ENCODE results near the gene FRMD8.
A peak's percentile ranks its signal among the peaks of the same experiment; 100 is the strongest.
"Not testable (repeated sequence)": the region's sequence is repeated elsewhere in the genome, so short reads cannot be mapped to it uniquely, and the experiment has no call there.

FRMD8 gene

GRCh38 chr11:65412271-65413076, 26.0 kb downstream of the FRMD8 start:
- in situ Hi-C loops (cut with MboI; ENCODE audit: low pct_unique_long_range_greater_than_20kb, low sequenced_read_pairs, unreplicated experiment) = loop anchor here (10.0 kb wide), 1 partner anchor 52 kb away; no protein-coding TSS in a partner anchor
- no peak for DNase-seq (ENCODE audit: low spot score)
- TF ChIP-seq CTCF (IDR thresholded peaks at IDR 0.05; ENCODE audit: extremely low read depth, insufficient read depth, missing control alignments) = no peak

GRCh38 chr11:65413077-65413664, 26.7 kb downstream of the FRMD8 start:
- in situ Hi-C loops (cut with MboI; ENCODE audit: low pct_unique_long_range_greater_than_20kb, low sequenced_read_pairs, unreplicated experiment) = loop anchor here (10.0 kb wide), 1 partner anchor 52 kb away; no protein-coding TSS in a partner anchor

GRCh38 chr11:65414776-65415498, 28.5 kb downstream of the FRMD8 start:
- TF ChIP-seq CTCF (IDR thresholded peaks at IDR 0.05; ENCODE audit: extremely low read depth, insufficient read depth, missing control alignments) = no peak
- peak; percentile 19 for DNase-seq (ENCODE audit: low spot score)
- in situ Hi-C loops (cut with MboI; ENCODE audit: low pct_unique_long_range_greater_than_20kb, low sequenced_read_pairs, unreplicated experiment) = loop anchor here (10.0 kb wide), 1 partner anchor 50 kb away; no protein-coding TSS in a partner anchor

More at GRCh38 chr11:65413077-65413664, 26.7 kb downstream of the FRMD8 start:
- DNase-seq (ENCODE audit: low spot score) = not testable (repeated sequence)

- TF ChIP-seq CTCF (IDR thresholded peaks at IDR 0.05; ENCODE audit: extremely low read depth, insufficient read depth, missing control alignments) = no peak
Measured at GRCh38 chr11:65415499-65416340, 29.3 kb downstream of the FRMD8 start.

GRCh38 chr11:65416341-65416824, 29.9 kb downstream of the FRMD8 start:
- peak; percentile 92 for DNase-seq (ENCODE audit: low spot score)
- TF ChIP-seq CTCF (IDR thresholded peaks at IDR 0.05; ENCODE audit: extremely low read depth, insufficient read depth, missing control alignments) = peak; percentile 97
- in situ Hi-C loops (cut with MboI; ENCODE audit: low pct_unique_long_range_greater_than_20kb, low sequenced_read_pairs, unreplicated experiment) = loop anchor here (10.0 kb wide), 1 partner anchor 48 kb away; no protein-coding TSS in a partner anchor

More at GRCh38 chr11:65415499-65416340, 29.3 kb downstream of the FRMD8 start:
- in situ Hi-C loops (cut with MboI; ENCODE audit: low pct_unique_long_range_greater_than_20kb, low sequenced_read_pairs, unreplicated experiment) = loop anchor here (10.0 kb wide), 1 partner anchor 49 kb away; no protein-coding TSS in a partner anchor
- peak; percentile 11 for DNase-seq (ENCODE audit: low spot score)

- TF ChIP-seq CTCF (IDR thresholded peaks at IDR 0.05; ENCODE audit: extremely low read depth, insufficient read depth, missing control alignments) = no peak
- peak; percentile 28 for DNase-seq (ENCODE audit: low spot score)
- in situ Hi-C loops (cut with MboI; ENCODE audit: low pct_unique_long_range_greater_than_20kb, low sequenced_read_pairs, unreplicated experiment) = loop anchor here (10.0 kb wide), 1 partner anchor 48 kb away; no protein-coding TSS in a partner anchor
Measured at GRCh38 chr11:65416841-65417701, 30.6 kb downstream of the FRMD8 start.

Data from GM13977 (cell line).